Measurements from ENCODE around the gene C7orf25.
A peak's percentile ranks its signal among the peaks of the same experiment; 100 is the strongest.

Gene C7orf25

DNA sequence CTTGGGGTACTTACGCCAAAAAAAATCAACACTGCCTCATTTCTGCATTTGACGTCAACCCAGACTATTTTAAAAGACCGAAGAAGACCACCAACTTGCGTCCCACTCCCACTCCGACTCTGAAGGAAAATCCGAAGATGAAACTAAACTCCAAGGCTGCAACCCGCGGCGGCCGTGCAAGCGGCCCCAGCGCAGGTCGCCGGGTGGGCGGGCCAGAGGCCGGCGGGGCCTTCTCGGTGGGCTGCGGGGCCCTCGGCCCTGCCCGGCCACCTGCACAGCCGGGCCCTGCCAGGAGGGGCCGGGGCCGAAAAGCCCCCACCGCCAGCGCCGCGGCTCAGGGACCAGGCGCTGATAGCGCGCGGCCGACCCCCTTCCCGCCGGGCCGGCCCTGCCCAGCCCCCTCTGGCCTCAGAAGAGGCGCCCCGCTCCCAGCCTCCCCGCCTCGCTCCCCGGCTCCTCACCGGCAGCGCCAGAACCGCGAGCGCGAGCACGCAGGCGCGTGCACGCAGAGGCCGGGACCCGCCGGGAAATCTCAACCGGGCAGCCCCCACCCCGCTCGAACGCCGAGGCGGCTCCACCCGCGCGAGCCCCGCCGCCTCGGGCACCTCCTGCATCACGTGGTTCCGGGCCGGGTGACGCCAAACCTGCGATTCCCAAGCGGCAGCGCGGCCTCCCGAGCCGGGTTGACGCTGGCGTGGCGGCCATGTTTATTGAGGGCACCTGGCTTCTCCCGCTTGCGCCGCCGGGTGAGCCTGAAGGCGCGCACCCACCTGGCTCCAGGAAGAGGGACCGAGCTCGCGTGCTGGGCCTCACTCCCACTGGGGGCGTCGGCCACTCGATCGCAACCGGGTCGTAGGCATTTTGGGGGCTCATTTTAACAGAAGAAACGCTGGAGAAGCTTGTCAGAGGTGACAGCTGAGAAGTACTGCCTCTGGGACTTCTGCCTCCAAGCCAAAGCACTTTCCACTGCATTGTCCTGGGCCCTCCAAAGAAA lies at the start of gene C7orf25:
C7orf25 (minus strand) TSS at position 617 of the 994 bp plus-strand sequence. CDS start 1,170 bp downstream, outside the sequence.
- TF ChIP-seq, protein P1, sequence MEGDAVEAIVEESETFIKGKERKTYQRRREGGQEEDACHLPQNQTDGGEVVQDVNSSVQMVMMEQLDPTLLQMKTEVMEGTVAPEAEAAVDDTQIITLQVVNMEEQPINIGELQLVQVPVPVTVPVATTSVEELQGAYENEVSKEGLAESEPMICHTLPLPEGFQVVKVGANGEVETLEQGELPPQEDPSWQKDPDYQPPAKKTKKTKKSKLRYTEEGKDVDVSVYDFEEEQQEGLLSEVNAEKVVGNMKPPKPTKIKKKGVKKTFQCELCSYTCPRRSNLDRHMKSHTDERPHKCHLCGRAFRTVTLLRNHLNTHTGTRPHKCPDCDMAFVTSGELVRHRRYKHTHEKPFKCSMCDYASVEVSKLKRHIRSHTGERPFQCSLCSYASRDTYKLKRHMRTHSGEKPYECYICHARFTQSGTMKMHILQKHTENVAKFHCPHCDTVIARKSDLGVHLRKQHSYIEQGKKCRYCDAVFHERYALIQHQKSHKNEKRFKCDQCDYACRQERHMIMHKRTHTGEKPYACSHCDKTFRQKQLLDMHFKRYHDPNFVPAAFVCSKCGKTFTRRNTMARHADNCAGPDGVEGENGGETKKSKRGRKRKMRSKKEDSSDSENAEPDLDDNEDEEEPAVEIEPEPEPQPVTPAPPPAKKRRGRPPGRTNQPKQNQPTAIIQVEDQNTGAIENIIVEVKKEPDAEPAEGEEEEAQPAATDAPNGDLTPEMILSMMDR (conservative IDR thresholded peaks at IDR 0.05; ENCODE audit: control insufficient read depth, insufficient read depth, low read depth, low read length), result no peak
- peak within 1 kb of the TSS; percentile 81 for H3K4me3 ChIP-seq (ENCODE audit: control insufficient read depth, low read depth, low read length)
- peak; percentile 88 for DNase-seq (ENCODE audit: low read depth)

DNA sequence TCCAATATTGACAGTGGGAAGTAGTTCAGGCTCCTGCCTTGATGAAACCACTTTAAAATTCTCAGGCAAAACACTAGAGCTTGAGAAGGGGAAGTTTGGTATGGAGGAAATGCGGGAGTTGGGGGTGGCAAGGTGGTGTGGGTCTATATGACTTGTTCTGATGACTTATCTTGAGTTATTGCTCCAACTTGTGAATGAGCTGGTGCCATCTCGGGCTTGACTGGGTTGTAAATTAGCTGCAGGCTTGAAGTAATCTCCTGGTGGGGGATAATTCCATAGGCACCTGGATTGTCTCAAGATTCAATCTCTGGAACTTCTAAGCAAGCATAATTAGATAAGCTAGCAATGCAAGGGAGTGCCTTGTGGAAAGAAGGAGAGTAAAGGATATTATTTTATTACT lies 49.3 kb upstream of the C7orf25 start:
- DNase-seq (ENCODE audit: low read depth), result no peak
- TF ChIP-seq, protein P1 (conservative IDR thresholded peaks at IDR 0.05; ENCODE audit: control insufficient read depth, insufficient read depth, low read depth, low read length), result no peak
- H3K4me3 ChIP-seq (ENCODE audit: control insufficient read depth, low read depth, low read length), result no peak overlapping the region

DNA sequence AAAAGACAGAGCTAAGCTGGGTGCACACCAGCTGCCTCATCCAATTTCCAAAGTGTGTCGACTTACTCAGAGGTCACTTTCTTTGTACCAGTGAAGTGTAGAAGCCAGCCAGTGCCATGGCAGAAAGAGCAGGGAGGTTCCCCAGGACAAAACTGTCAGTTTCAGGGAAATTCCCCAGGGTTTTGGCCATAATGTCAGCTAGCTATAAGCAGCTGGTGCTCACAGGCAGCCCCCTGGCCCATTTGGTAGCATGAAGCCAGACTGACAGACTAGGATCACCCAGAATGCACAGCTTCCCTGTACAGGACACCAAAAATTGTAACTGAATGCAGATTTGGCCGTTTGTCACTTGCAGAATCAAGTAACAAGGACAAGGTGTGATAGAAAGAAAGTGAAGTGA lies 48.9 kb upstream of the C7orf25 start:
- TF ChIP-seq, protein P1 (conservative IDR thresholded peaks at IDR 0.05; ENCODE audit: control insufficient read depth, insufficient read depth, low read depth, low read length), result no peak
- no peak overlapping the region for H3K4me3 ChIP-seq (ENCODE audit: control insufficient read depth, low read depth, low read length)
- no peak for DNase-seq (ENCODE audit: low read depth)

DNA sequence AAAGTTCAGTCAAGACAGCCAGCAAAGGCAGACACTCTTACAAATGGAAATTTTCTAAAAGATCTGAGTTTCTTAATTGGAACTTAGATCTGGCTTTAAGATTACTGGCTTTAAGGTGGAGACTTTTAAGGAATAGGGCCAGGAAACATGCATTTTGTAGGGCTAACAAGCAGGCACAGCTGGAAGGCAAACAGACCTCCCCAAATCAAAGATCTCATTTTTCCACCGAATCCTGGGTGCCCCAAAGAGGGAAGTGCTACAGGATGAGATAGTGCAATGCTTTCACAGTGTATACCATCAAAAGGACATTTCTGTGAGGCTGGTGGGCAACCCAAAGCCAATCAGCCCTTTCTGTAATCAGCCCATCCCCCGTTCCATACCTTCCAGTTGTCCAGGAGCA lies 47.7 kb upstream of the C7orf25 start:
- TF ChIP-seq, protein P1 (conservative IDR thresholded peaks at IDR 0.05; ENCODE audit: control insufficient read depth, insufficient read depth, low read depth, low read length), result no peak
- H3K4me3 ChIP-seq (ENCODE audit: control insufficient read depth, low read depth, low read length), result no peak overlapping the region
- no peak for DNase-seq (ENCODE audit: low read depth)

DNA sequence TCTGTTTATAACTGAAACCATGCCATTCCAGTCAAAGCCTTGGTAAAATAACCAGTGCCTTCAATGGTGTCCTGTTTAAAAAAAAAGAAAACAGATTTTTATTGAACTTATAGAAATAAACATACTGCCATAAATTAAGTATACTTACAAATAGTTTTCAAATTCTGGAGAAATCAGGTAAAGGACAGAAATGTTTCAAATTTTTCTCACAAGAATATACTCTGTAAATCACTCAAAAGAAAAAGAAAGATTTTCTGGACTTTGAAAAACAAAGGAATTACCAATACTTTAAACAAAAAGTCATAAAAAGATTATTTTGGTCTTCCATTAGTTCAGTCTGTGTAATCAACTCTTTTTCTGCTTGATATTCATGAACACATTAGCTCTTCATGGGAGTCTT lies 44.2 kb upstream of the C7orf25 start:
- no peak for DNase-seq (ENCODE audit: low read depth)
- H3K4me3 ChIP-seq (ENCODE audit: control insufficient read depth, low read depth, low read length), result no peak overlapping the region
- TF ChIP-seq, protein P1 (conservative IDR thresholded peaks at IDR 0.05; ENCODE audit: control insufficient read depth, insufficient read depth, low read depth, low read length), result no peak

DNA sequence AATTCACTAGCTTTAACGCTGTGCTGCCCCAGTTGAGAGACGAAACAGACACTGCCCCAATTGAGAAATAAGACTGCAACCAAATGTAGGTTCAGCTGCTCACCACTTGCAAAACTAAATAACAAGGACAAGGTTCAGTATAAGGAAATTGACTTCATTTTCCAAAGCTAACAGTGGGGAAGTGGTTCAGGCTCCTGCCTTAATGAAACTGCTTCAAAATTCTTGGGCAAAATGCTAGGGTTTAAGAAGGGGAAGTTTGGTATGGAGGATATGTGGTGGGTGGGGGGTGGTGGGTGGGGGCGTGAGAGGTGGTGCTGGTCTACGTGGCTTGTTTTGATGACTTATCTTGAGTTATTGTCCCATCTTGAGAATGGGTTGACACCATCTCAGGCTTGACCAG lies 42.1 kb upstream of the C7orf25 start:
- TF ChIP-seq, protein P1 (conservative IDR thresholded peaks at IDR 0.05; ENCODE audit: control insufficient read depth, insufficient read depth, low read depth, low read length), result no peak
- H3K4me3 ChIP-seq (ENCODE audit: control insufficient read depth, low read depth, low read length), result no peak overlapping the region
- DNase-seq (ENCODE audit: low read depth), result no peak
